Astrocyte of the spinal cord (primary cell): Measurements from ENCODE around the gene HOXA1.

Experiments used
- DNase-seq: peaks from one replicate; pipeline ENCODE4 v3.0.0; 2011; ENCODE audit warnings: low read depth, low spot score
- H3K4me3 ChIP-seq: 2 replicates; pipeline ENCODE4 v1.5.1; 2011; ENCODE audit warnings: low read depth, mild to moderate bottlenecking, low read length, moderate library complexity
- in situ Hi-C: cut with HindIII; loops from 2 replicates; pipeline ENCODE4 v1.10.0; 2017; ENCODE audit warnings: low sequenced_read_pairs
- TF ChIP-seq, protein P1 (sequence below): IDR thresholded peaks from 2 replicates; pipeline ENCODE4 v1.5.1; 2012; ENCODE audit warnings: low read depth, mild to moderate bottlenecking, low read length, inconsistent platforms

The HOXA1 gene

DNA sequence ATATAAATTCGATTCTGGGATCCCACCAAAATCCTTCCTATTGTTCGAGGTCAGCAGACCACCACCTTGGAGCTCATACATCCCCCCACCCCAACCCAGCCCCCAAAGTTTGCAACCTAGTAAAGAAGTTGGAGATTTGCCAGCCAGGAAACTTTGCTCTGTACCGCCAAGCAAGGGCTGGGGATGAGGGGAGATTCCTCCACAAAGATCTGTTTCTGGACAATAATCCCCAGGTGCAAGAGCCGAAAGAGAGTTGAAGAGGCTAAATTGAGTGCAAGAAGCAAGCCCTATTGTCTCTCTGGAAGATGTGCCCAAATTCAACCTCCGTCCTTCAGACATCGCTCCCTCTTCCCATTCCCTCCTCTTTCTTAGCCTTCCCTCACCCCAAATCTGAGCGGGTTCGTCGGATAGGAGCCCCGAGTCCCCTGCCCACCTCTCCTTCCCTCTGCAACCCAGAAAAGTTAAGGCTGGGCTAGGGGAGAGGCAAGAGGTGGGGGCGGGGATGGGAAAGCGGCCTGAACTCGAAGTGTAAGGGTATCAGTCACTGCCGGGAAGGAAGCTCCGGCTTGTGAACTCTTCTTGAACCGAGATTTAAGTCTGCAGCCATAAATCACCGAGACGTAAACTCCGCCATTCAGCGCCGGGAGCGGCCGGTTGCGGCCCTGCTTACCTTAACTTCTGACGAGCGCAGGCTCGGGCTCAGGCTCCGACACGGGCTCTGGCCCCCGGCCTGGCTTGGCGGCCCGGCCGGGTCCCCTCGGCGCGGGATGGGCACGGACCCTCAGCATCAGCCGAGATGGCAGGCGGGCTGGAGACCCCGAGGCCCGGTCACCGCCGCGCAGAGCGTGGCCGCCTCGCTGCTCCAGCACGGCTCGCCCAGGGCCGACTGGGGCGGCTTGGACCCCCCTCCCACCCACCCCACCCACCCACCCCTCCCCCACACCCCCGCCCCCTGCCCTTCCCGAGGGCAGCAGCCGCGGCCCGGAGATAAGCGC lies 17.5 kb upstream of the HOXA1 start:
- TF ChIP-seq, protein P1, sequence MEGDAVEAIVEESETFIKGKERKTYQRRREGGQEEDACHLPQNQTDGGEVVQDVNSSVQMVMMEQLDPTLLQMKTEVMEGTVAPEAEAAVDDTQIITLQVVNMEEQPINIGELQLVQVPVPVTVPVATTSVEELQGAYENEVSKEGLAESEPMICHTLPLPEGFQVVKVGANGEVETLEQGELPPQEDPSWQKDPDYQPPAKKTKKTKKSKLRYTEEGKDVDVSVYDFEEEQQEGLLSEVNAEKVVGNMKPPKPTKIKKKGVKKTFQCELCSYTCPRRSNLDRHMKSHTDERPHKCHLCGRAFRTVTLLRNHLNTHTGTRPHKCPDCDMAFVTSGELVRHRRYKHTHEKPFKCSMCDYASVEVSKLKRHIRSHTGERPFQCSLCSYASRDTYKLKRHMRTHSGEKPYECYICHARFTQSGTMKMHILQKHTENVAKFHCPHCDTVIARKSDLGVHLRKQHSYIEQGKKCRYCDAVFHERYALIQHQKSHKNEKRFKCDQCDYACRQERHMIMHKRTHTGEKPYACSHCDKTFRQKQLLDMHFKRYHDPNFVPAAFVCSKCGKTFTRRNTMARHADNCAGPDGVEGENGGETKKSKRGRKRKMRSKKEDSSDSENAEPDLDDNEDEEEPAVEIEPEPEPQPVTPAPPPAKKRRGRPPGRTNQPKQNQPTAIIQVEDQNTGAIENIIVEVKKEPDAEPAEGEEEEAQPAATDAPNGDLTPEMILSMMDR = no peak
- peak overlapping the region; percentile 89 for H3K4me3 ChIP-seq
- DNase-seq = peak; percentile 91
- in situ Hi-C loops = no loop called here

DNA sequence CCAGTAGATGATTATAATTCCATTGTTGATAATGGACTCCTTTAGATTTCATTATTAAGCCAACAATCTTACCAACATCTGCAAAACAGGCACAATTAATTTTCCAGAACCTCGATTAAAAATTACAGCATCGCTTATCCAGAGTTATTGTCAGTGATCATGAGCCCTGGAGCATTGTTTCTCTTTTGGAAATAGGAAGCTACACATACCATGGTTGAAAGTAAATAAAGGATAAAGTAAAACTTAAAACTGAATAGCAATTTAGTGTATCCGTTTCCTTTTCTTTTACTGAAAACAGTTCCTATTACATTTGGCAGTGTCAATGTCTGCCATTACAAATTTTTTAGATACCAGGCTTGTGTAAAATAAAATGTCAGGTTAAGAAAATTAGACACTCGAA lies 16.6 kb upstream of the HOXA1 start:
- peak overlapping the region; percentile 89 for H3K4me3 ChIP-seq
- TF ChIP-seq, protein P1 = no peak
- in situ Hi-C loops = no loop called here
- peak; percentile 38 for DNase-seq

DNA sequence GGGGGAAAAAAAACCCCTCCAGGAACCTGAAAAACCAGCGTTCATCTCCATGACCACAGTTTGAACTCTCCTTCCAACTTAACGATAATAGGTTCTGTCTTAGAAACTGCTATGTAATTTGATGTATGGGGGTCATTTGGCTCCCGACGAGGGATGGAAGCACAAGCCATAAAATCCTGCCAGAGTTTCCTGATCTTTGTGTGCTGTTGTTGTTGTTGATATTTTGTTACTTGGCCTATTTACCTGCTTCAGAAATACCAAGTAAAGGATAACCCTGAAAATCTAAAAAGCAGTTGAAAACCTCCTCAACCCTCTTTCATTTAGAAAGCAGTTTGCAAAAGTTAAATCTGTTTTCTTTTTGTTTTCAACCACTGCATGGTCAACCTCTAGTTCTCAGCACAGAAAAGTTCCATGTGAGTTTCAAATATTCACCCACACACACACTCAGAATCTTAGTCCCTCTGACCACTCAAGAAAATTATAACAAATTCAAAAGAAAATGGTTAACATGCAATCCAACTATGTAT lies 16.0 kb upstream of the HOXA1 start:
- TF ChIP-seq, protein P1 = no peak
- in situ Hi-C loops = no loop called here
- H3K4me3 ChIP-seq = peak overlapping the region; percentile 89
- no peak for DNase-seq

DNA sequence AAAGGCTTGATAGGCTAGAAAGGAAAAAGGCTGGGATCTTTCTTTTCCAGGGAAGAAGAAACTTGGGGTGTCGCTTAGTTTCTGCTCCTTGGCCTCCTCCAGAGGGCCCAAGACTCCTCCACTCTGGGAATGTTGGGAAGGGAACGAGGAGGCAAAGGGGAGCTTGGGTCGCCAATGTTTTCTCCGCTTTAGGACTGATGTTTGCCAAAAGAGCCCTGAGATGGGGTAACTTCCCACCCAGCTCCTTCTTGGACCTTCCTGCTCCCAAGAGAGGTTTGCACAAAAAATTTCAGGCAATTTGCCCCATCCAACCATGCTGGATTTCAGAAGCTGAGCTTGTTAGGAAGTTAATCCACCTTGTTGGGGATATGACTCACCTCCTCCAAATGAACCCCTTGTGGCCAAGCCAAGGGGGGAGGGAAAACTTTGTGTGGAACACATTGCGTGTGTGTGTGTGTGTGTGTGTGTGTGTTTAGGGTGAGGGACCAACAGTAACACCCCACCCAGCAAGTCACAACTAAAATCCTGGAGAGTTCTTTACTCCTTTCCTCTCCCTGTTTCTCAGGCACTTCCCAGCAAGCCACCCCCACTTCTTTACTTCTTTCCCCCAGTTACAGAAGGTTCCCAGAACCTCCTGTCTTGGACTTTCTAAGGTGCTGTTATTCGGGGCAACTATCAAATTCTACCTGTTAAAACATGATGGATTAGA lies 15.4 kb upstream of the HOXA1 start:
- in situ Hi-C loops = no loop called here
- DNase-seq = peak; percentile 93
- H3K4me3 ChIP-seq = peak overlapping the region; percentile 89
- TF ChIP-seq, protein P1 = no peak

DNA sequence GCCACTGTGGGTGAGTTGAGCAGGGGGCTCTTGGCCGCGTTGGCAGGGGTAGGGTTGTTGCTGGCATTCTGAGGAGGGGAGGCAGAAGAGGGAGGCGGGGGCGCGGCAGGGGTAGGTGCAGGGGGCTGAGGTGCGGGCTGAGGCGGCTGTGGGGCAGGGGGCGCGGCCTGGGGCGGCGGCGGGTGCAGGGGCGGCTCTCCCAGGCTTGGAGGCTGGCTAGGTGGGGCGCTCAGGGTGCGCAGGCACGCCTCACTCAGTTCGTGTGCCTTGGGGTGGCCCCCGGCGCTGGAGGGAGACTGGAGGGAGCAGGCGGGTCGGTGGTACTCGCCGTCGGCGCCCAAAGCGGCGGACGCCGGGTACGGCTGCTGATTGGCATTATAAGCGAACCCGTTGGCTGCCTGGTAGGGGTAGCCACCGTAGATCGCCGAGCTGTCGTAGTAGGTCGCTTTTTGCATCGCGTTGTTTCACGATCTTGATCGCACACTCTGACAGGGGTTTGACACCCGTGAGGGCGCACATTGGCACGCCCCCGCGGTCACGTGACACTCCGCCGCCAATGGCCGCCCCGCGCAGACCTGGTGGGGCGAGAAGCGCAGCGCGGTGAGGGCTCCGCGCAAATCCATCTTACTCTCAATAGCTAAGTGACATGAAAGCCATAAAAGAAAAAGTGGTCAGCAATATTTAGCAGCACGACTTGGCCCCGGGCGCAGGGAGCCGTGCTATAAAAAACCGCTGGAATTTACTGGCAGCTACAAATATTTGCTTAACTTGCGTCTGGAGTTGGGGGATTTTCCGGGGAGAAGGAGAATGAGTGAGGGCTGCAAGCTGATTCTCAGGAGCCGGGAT lies 14.6 kb upstream of the HOXA1 start:
- in situ Hi-C loops = no loop called here
- peak; percentile 97 for DNase-seq
- TF ChIP-seq, protein P1 = no peak
- H3K4me3 ChIP-seq = peak overlapping the region; percentile 89
